BLaER1 (cell line): Measurements from ENCODE around the gene PARD3B.

Source experiments
- H3K27ac ChIP-seq: shearing (Covaris generic); formaldehyde crosslinking; 2 replicates; pipeline ENCODE4 v1.8.1; 2022
- H3K27me3 ChIP-seq: shearing (Covaris generic); formaldehyde crosslinking; 2 replicates; pipeline ENCODE4 v1.8.1; 2022
- H3K36me3 ChIP-seq: shearing (Covaris generic); formaldehyde crosslinking; 2 replicates; pipeline ENCODE4 v1.8.1; 2022
- H3K4me1 ChIP-seq: shearing (Covaris generic); formaldehyde crosslinking; 2 replicates; pipeline ENCODE4 v1.8.1; 2022
- H3K4me2 ChIP-seq: shearing (Covaris generic); formaldehyde crosslinking; 2 replicates; pipeline ENCODE4 v1.8.1; 2022
- H3K4me3 ChIP-seq: shearing (Covaris generic); formaldehyde crosslinking; 2 replicates; pipeline ENCODE4 v1.8.1; 2022
- H3K9ac ChIP-seq: shearing (Covaris generic); formaldehyde crosslinking; 2 replicates; pipeline ENCODE4 v1.8.1; 2022
- H3K9me3 ChIP-seq: shearing (Covaris generic); formaldehyde crosslinking; 2 replicates; pipeline ENCODE4 v1.8.1; 2022
- H4K20me1 ChIP-seq: shearing (Covaris generic); formaldehyde crosslinking; 2 replicates; pipeline ENCODE4 v1.8.1; 2022
- Cebpa-rat ChIP-seq: shearing (Covaris generic); IDR thresholded peaks from 2 replicates; pipeline ENCODE4 v1.8.1; 2022

PARD3B gene

DNA sequence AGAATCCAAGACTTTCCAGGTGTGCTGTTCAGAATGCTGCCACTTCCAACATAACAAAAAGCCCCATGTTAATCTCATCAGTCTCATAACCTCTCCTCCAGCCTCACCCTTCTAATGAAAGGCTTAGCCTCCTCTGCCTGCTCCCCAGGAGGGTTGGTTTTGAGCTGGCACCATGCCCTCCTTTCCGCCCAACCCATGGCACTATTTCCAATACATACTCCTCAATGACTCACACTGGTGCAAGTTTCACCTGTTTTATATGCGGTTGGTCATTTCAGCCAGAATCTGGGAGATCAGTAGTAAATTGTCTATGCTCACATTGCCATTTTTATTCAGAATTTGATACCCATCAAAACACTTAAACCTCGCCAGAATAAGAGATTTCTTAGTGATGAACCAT, 979.4 kb downstream of the PARD3B start:
- no peak overlapping the region for H3K4me2 ChIP-seq
- H3K27ac ChIP-seq, result no peak overlapping the region
- no peaks in the 10 kb centered on the region for H4K20me1 ChIP-seq
- no peak for TF ChIP-seq Cebpa-rat
- H3K9me3 ChIP-seq, result peaks cover 1% of the 10 kb centered on the region; the same call in 1 of the 2 replicates
- no peaks in the 10 kb centered on the region for H3K36me3 ChIP-seq
- H3K4me3 ChIP-seq, result no peak overlapping the region
- H3K9ac ChIP-seq, result no peak overlapping the region
- H3K27me3 ChIP-seq, result no peaks in the 10 kb centered on the region
- no peaks in the 10 kb centered on the region for H3K4me1 ChIP-seq

DNA sequence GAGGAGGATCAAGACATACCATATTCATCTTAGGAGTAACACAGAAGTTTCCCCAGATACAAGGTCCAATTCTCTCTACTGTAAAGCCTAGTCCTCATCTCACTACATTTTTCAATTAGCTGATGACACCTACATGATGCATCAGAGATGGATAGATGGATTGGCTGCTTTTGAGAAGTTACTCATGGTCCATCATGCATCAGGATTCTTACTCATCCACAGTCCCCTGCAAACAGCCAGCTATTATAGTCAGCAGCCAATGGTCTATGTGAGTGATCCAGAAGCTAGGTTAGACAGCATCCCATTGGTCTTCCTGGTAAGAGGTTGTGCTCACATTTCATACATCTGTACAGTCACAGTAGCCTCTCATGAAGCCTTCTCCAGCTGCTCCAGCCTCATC, 982.5 kb downstream of the PARD3B start:
- Histone ChIP-seq H3K4me2 (no peak overlapping the region), H3K4me3 (no peak overlapping the region), H3K9me3 (no peaks in the 10 kb centered on the region), H3K36me3 (no peaks in the 10 kb centered on the region), H3K27ac (no peak overlapping the region), H4K20me1 (no peaks in the 10 kb centered on the region), H3K27me3 (no peaks in the 10 kb centered on the region), H3K9ac (no peak overlapping the region), H3K4me1 (no peaks in the 10 kb centered on the region)
- no peak for TF ChIP-seq Cebpa-rat

DNA sequence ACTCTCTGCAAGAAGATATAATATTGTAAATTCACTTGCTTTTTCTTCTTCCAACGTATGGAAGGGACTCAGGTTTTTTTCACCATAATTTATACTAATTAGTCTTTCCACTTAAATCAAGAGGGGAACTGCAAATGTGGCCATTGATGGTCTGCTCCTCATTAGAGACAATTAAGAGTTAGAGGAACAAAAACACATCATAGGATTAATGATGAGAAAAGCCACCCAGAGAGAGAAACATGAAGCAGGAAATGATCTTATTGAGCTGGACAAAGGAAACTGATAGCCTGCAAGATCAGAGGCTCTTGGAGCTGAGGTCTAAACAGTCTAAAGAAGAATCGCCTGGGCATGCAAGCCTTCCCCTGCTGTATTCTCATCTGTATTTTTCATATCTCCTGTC, 985.8 kb downstream of the PARD3B start:
- no peaks in the 10 kb centered on the region for H3K36me3 ChIP-seq
- 0 out of 2 replicates have a peak, but pooled peaks cover 5% of the 10 kb centered on the region for H3K4me1 ChIP-seq
- H4K20me1 ChIP-seq, result no peaks in the 10 kb centered on the region
- H3K27ac ChIP-seq, result no peak overlapping the region
- no peaks in the 10 kb centered on the region for H3K9me3 ChIP-seq
- H3K9ac ChIP-seq, result no peak overlapping the region
- H3K27me3 ChIP-seq, result no peaks in the 10 kb centered on the region
- H3K4me3 ChIP-seq, result no peak overlapping the region
- no peak for TF ChIP-seq Cebpa-rat
- H3K4me2 ChIP-seq, result no peak overlapping the region

DNA sequence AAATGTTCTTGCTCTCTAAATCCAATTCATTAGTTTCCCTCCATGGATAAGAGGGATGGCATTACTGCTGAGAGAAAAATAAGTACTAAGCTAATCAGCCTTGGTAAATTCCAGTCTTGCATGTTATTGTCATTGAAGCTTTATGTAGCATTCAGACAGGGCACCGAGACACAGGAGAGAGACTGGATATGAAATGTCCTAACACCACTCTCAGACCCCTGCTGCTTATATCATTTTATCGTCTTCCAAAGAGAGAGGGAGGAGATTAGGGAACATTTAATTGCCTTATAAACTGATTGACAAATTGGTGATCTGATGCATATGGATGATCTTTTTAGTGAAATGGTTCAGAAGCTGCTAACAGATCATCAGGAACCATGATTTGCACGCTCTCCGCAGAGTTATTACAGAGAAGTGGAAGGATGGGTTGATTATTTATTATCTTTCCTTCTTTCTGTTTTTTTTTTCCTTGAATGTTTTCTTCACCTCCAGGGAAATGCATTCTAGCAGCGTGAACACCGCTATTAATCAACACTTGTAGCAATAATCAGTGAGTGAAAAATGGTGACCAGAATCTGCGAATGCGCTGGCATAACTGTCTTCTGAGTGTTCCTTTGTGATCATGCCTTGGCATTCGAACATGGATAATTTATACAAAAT, 986.3 kb downstream of the PARD3B start:
- Histone ChIP-seq H3K4me3 (no peak overlapping the region), H3K27me3 (no peaks in the 10 kb centered on the region), H3K4me2 (no peak overlapping the region), H3K36me3 (no peaks in the 10 kb centered on the region), H3K9ac (no peak overlapping the region), H3K27ac (no peak overlapping the region), H4K20me1 (no peaks in the 10 kb centered on the region), H3K4me1 (0 out of 2 replicates have a peak, but pooled peaks cover 5% of the 10 kb centered on the region), H3K9me3 (no peaks in the 10 kb centered on the region)
- no peak for TF ChIP-seq Cebpa-rat

DNA sequence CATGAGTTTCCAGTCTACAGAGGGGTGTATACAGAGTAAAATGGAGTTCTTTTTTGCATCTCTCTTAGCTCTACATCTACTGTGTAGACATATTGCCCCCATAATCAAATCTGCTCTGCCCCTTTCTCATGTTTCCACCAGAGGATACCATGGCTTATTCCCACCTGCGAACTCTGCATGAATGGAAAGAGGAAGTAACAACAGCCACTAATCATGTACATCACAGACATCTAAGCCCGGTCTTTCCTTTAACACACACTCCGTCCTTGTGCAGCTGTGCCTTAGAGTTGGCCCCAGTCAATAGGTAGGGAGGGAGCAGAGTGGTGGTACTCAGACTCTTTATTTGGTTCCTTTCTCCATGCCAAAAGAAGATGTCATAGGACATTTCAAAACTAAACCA, 989.7 kb downstream of the PARD3B start:
- no peak overlapping the region for H3K4me3 ChIP-seq
- H3K9ac ChIP-seq, result no peak overlapping the region
- H3K4me2 ChIP-seq, result no peak overlapping the region
- H3K27me3 ChIP-seq, result no peaks in the 10 kb centered on the region
- no peaks in the 10 kb centered on the region for H3K9me3 ChIP-seq
- TF ChIP-seq Cebpa-rat, result no peak
- H3K27ac ChIP-seq, result no peak overlapping the region
- H4K20me1 ChIP-seq, result no peaks in the 10 kb centered on the region
- no peaks in the 10 kb centered on the region for H3K36me3 ChIP-seq
- peaks cover 8% of the 10 kb centered on the region for H3K4me1 ChIP-seq

DNA sequence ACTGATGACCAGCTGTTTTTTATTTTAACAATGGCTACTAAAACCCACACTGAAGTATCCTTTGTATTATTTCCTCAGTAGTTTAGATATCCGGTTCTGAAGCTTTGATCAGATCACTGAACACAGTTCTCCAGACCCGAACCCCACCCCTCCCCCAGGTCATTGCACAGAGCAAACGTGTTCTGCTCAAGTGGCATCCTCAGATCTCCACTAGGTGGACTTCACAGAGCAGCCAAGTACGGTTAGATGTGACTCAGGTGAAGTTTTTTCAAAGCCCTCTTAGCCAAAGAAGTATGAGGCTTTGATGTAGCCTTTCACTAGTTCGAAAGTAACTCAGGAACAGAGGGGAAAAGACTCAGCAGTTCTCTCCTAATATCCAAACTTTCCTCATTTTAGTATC, 994.3 kb downstream of the PARD3B start:
- H4K20me1 ChIP-seq, result no peaks in the 10 kb centered on the region
- no peak overlapping the region for H3K4me3 ChIP-seq
- peaks cover 12% of the 10 kb centered on the region for H3K4me1 ChIP-seq
- H3K9ac ChIP-seq, result no peak overlapping the region
- TF ChIP-seq Cebpa-rat, result no peak
- H3K27ac ChIP-seq, result no peak overlapping the region
- no peak overlapping the region for H3K4me2 ChIP-seq
- no peaks in the 10 kb centered on the region for H3K27me3 ChIP-seq
- no peaks in the 10 kb centered on the region for H3K36me3 ChIP-seq
- no peaks in the 10 kb centered on the region for H3K9me3 ChIP-seq

DNA sequence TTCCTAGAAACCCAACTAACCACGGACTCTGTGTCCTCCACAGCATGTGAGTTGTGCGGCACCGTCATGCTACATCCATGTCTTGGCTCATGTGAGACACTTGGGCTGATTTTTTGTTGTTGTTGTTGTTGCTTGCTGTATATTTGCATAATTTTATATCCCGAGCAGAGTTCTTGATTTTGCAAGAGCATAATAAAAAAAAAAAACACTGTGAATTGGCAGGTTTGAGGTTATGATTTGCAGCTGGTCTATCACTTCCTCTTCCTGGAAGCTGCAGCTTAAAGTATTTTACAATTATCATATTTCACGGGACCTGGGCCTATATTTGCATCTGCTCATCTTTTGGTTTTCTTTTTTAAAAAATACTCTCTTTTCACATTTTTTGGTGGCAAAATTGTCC, 994.8 kb downstream of the PARD3B start:
- Histone ChIP-seq H4K20me1 (no peaks in the 10 kb centered on the region), H3K27me3 (no peaks in the 10 kb centered on the region), H3K4me1 (peaks cover 10% of the 10 kb centered on the region), H3K36me3 (no peaks in the 10 kb centered on the region), H3K27ac (no peak overlapping the region), H3K4me2 (no peak overlapping the region), H3K9me3 (no peaks in the 10 kb centered on the region), H3K4me3 (no peak overlapping the region), H3K9ac (no peak overlapping the region)
- TF ChIP-seq Cebpa-rat, result no peak

DNA sequence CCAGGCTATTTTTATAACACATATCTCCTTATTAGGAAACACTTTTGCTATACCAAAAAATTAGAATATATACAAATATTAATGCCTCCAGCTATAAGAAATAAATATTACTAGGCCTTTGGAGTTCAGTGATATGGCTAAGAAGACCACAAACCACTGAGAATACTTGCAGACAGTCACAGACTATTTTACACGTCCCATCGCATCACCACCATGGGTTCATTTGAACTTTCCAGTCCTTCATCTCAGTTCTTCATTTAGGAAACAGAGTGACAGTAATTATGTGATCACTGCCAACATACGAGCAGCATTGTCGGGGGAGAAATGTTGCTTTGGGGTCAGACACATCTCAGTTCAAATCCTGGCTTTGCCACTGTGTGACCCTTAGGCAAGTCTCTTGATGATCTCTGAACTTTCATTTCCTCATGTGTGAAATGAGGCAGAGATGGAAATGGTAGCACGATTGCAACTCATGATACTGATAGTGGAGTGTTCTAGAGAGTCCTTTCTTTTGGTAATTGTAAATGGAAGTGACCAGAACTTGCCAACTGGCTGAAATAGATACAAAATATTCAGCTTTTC, 998.1 kb downstream of the PARD3B start:
- no peak for TF ChIP-seq Cebpa-rat
- Histone ChIP-seq H3K27me3 (no peaks in the 10 kb centered on the region), H3K36me3 (no peaks in the 10 kb centered on the region), H3K27ac (no peak overlapping the region), H3K9me3 (no peaks in the 10 kb centered on the region), H4K20me1 (no peaks in the 10 kb centered on the region), H3K9ac (no peak overlapping the region), H3K4me1 (peaks cover 13% of the 10 kb centered on the region), H3K4me3 (no peak overlapping the region), H3K4me2 (no peak overlapping the region)

DNA sequence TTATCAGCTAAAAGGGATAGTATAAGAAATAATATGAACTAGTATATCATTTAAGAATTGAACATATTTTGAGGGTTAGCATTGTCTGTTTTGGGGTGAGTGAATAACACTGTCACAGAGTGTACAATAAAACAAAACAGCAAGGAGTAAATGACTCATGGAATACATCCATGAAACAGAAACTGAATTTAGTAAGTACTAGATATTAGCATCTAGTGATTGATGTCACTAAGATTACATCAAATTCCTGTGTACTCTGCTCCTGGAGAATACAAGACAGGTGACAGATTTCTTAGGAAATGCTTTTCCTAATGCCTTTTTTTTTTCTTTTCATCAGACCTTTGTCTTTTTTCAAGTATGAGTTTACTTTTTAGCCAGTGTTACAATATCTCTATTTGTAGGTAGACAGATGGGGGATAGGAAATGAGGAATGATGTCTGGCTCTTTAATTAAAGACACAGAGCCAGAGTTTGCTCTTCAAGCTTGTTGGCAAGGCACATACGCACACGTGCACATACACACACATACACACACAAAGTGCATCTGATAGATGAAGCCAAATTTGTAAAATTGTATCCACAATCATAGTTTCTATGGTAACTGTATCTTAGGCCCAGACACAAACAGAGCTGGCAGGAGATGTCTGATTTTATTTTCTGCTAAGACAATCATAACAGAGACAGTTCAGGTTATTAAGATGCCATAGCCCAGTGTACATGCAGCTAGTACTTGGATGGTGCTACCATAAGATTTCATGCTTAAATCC, 998.8 kb downstream of the PARD3B start:
- Histone ChIP-seq H3K4me3 (no peak overlapping the region), H3K27me3 (no peaks in the 10 kb centered on the region), H4K20me1 (no peaks in the 10 kb centered on the region), H3K36me3 (no peaks in the 10 kb centered on the region), H3K9me3 (no peaks in the 10 kb centered on the region), H3K27ac (no peak overlapping the region), H3K4me2 (no peak overlapping the region), H3K9ac (no peak overlapping the region), H3K4me1 (peaks cover 13% of the 10 kb centered on the region)
- TF ChIP-seq Cebpa-rat, result no peak
